Activated naive CD8-positive, alpha-beta T cell treated with anti-CD3 and anti-CD28 coated beads, Interleukin-2, amount 50 U/mL, for 24 hours (primary cell): Measurements from ENCODE around the gene OR5K1.

ENCODE experiments used
- ATAC-seq: fragments of 150-1000 bp; cut with Tn5 transposase; one replicate; pipeline ENCODE4 v1.10.0; 2021
- DNase-seq: peaks from one replicate; pipeline ENCODE4 v3.0.0; 2021
- H3K27ac Mint-ChIP-seq: one replicate; pipeline ENCODE4 v1.8.0; 2021; ENCODE audit warnings: mild to moderate bottlenecking, mixed read lengths
- H3K27me3 Mint-ChIP-seq: one replicate; pipeline ENCODE4 v1.8.0; 2021; ENCODE audit warnings: mixed read lengths
- H3K36me3 Mint-ChIP-seq: one replicate; pipeline ENCODE4 v1.8.0; 2021; ENCODE audit warnings: low read depth, mixed read lengths
- H3K4me1 Mint-ChIP-seq: one replicate; pipeline ENCODE4 v1.8.0; 2021; ENCODE audit warnings: mixed read lengths
- H3K4me3 Mint-ChIP-seq: one replicate; pipeline ENCODE4 v1.8.0; 2021; ENCODE audit warnings: mild to moderate bottlenecking, moderate library complexity, mixed read lengths
- H3K9me3 Mint-ChIP-seq: one replicate; pipeline ENCODE4 v1.8.0; 2021; ENCODE audit warnings: mixed read lengths

OR5K1 gene

DNA sequence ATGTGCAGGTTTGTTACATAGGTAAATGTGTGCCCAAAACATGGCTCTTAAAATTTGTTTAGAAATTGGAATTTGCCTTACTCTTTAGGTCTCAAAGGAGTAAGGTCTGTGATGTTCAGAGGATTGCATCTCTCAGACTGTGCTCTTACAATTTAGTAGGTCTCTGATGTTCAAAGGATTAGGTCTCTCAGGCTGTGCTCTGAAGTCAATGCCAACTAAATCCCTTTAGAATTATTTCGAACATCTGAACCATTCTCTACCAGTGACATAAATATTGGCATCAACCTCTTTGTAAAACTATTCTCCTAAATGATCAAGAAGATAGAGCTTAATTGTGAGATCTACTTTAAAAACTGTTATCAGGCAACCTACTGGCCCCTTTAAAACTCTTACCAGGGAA is at the start of gene OR5K1:
Gene OR5K1 (plus strand): TSS at position 301 of the 400 bp plus-strand sequence. CDS start 6,376 bp downstream, outside the sequence.
- ATAC-seq (no peak), DNase-seq (no peak)
- Mint-ChIP-seq H3K4me1 (no peaks in the 10 kb centered on the region), H3K4me3 (no peak within 1 kb of the TSS), H3K27me3 (peaks cover 4% of the 10 kb centered on the region), H3K27ac (no peak within 1 kb of the TSS), H3K36me3 (no peaks in the 10 kb centered on the region), H3K9me3 (peaks cover 6% of the 10 kb centered on the region)

- no peaks in the 10 kb centered on the region for H3K4me1 Mint-ChIP-seq
- H3K36me3 Mint-ChIP-seq: peaks cover 4% of the 10 kb centered on the region
- H3K27ac Mint-ChIP-seq: no peak overlapping the region
- DNase-seq (no peak), ATAC-seq (no peak)
- H3K27me3 Mint-ChIP-seq: no peaks in the 10 kb centered on the region
- H3K9me3 Mint-ChIP-seq: peaks cover 24% of the 10 kb centered on the region
- no peak overlapping the region for H3K4me3 Mint-ChIP-seq
Observed at GRCh38 chr3:98432575-98432974, 30.4 kb upstream of the OR5K1 start.

GRCh38 chr3:98433764-98434163 is 29.2 kb upstream of the OR5K1 start:
- Mint-ChIP-seq H3K4me1 (no peaks in the 10 kb centered on the region), H3K27me3 (no peaks in the 10 kb centered on the region), H3K4me3 (no peak overlapping the region), H3K9me3 (peaks cover 22% of the 10 kb centered on the region), H3K27ac (no peak overlapping the region), H3K36me3 (peaks cover 4% of the 10 kb centered on the region)
- no peak for ATAC-seq
- no peak for DNase-seq

DNA sequence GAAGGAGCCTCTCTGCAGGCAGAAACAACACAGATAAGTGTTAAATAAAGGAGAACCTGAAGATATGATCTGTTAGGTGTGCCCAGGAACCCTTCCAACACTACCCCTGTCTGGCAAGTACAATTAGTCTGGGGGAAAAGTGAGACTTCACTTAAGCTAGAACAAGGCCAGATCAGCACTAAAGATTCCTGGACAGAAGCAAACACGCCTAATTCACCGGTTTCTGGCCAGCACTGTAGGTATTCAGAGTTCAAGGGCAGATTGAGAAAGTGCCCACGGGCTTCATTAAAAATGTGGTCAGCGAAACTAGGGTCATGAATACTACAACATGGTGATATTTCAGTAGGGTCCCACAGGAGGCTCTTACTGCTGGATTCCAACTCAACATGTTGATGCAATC is 28.6 kb upstream of the OR5K1 start:
- Mint-ChIP-seq H3K4me1 (no peaks in the 10 kb centered on the region), H3K27ac (no peak overlapping the region), H3K36me3 (peaks cover 4% of the 10 kb centered on the region), H3K9me3 (peaks cover 16% of the 10 kb centered on the region), H3K4me3 (no peak overlapping the region), H3K27me3 (no peaks in the 10 kb centered on the region)
- DNase-seq: no peak
- no peak for ATAC-seq

DNA sequence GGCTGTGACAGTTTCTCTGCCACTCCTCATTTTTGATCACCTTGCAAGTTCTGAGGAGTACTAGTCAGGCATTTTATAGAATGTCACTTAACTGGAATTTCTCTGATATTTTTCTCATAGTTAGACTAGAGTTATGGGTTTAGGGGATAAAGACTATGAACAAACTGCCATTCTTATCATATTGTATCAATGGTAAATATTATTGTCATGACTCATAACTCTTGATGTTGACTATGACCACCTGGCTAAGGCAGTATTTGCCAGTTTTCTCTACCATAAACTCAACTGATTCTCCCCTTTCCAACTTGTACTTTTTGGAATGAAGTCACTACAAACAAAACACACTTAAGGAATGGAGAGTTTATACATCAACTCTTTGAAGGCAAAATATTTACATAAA is 22.7 kb upstream of the OR5K1 start:
- Mint-ChIP-seq H3K4me1 (no peaks in the 10 kb centered on the region), H3K27ac (no peak overlapping the region), H3K36me3 (no peaks in the 10 kb centered on the region), H3K4me3 (no peak overlapping the region), H3K9me3 (no peaks in the 10 kb centered on the region), H3K27me3 (peaks cover 3% of the 10 kb centered on the region)
- DNase-seq: no peak
- no peak for ATAC-seq

GRCh38 chr3:98445949-98446406 is 17.0 kb upstream of the OR5K1 start:
- Mint-ChIP-seq H3K9me3 (peaks cover 3% of the 10 kb centered on the region), H3K4me3 (no peak overlapping the region), H3K27ac (no peak overlapping the region), H3K4me1 (peaks cover 2% of the 10 kb centered on the region), H3K27me3 (peaks cover 7% of the 10 kb centered on the region), H3K36me3 (no peaks in the 10 kb centered on the region)
- no peak for DNase-seq
- ATAC-seq: no peak

GRCh38 chr3:98449606-98450193 is 13.3 kb upstream of the OR5K1 start:
- no peak overlapping the region for H3K4me3 Mint-ChIP-seq
- H3K9me3 Mint-ChIP-seq: peaks cover 3% of the 10 kb centered on the region
- ATAC-seq (no peak), DNase-seq (no peak)
- H3K36me3 Mint-ChIP-seq: no peaks in the 10 kb centered on the region
- no peak overlapping the region for H3K27ac Mint-ChIP-seq
- peaks cover 3% of the 10 kb centered on the region for H3K27me3 Mint-ChIP-seq
- H3K4me1 Mint-ChIP-seq: peaks cover 2% of the 10 kb centered on the region

DNA sequence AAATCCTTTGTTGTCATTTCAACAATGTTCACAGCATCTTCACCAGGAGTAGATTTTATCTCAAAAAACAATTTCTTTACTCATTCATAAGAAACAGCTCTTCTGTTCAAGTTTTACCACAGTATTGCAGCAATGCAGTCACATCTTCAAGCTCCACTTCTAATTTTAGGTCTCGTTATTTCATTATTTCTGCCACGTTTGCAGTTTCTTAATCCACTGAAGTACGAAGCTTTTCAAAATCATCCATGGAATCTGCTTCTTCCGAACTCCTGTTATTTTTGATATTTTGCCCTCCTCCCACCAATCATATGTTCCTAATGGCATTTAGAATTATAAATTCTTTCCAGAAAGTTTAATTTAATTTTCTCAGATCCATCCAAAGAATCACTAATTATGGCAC is 12.6 kb upstream of the OR5K1 start:
- peaks cover 4% of the 10 kb centered on the region for H3K4me1 Mint-ChIP-seq
- no peak overlapping the region for H3K4me3 Mint-ChIP-seq

GRCh38 chr3:98453827-98454226 is 9.2 kb upstream of the OR5K1 start:
- no peak overlapping the region for H3K4me3 Mint-ChIP-seq
- H3K36me3 Mint-ChIP-seq: no peaks in the 10 kb centered on the region
- H3K9me3 Mint-ChIP-seq: peaks cover 5% of the 10 kb centered on the region
- no peak for ATAC-seq
- peaks cover 4% of the 10 kb centered on the region for H3K4me1 Mint-ChIP-seq
- no peaks in the 10 kb centered on the region for H3K27me3 Mint-ChIP-seq
- no peak overlapping the region for H3K27ac Mint-ChIP-seq
- DNase-seq: no peak

More for the DNA sequence above, 12.6 kb upstream of the OR5K1 start:
- DNase-seq (no peak), ATAC-seq (no peak)
- Mint-ChIP-seq H3K36me3 (no peaks in the 10 kb centered on the region), H3K9me3 (peaks cover 3% of the 10 kb centered on the region), H3K27me3 (peaks cover 3% of the 10 kb centered on the region), H3K27ac (no peak overlapping the region)

GRCh38 chr3:98454929-98455328 is 8.1 kb upstream of the OR5K1 start:
- DNase-seq: no peak
- Mint-ChIP-seq H3K9me3 (peaks cover 6% of the 10 kb centered on the region), H3K27ac (no peak overlapping the region), H3K36me3 (no peaks in the 10 kb centered on the region), H3K4me1 (peaks cover 2% of the 10 kb centered on the region), H3K27me3 (peaks cover 2% of the 10 kb centered on the region), H3K4me3 (no peak overlapping the region)
- ATAC-seq: no peak

GRCh38 chr3:98457543-98457942 is 5.5 kb upstream of the OR5K1 start:
- Mint-ChIP-seq H3K9me3 (peaks cover 6% of the 10 kb centered on the region), H3K4me1 (peaks cover 2% of the 10 kb centered on the region), H3K4me3 (no peak overlapping the region), H3K27ac (no peak overlapping the region), H3K27me3 (peaks cover 4% of the 10 kb centered on the region), H3K36me3 (no peaks in the 10 kb centered on the region)
- DNase-seq (no peak), ATAC-seq (no peak)

DNA sequence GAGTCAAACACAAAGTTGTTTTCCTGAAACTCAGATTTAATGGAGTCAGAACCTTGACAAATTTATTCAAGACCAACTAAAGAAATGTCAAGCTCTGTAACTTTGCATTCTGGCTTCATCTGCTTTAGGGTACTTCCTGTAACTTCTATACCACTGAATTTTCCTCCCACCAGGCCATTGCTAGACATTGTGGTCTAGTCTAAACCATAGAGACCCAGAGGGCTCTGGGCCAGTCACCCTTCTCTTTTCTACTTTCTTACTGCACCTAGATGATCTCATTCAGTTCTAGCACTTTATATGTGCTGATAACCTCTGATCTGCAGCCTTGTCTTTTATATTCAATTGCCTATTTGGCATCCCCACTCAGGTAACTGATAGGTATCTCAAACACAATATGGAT is 2.8 kb upstream of the OR5K1 start:
- H3K9me3 Mint-ChIP-seq: peaks cover 6% of the 10 kb centered on the region
- H3K4me1 Mint-ChIP-seq: no peaks in the 10 kb centered on the region
- H3K27me3 Mint-ChIP-seq: peaks cover 4% of the 10 kb centered on the region
- DNase-seq (no peak), ATAC-seq (peak; percentile 49)
- no peak overlapping the region for H3K27ac Mint-ChIP-seq
- H3K4me3 Mint-ChIP-seq: no peak overlapping the region
- H3K36me3 Mint-ChIP-seq: no peaks in the 10 kb centered on the region

- ATAC-seq: no peak
Observed at GRCh38 chr3:98482717-98483482, 19.9 kb downstream of the OR5K1 start.

DNA sequence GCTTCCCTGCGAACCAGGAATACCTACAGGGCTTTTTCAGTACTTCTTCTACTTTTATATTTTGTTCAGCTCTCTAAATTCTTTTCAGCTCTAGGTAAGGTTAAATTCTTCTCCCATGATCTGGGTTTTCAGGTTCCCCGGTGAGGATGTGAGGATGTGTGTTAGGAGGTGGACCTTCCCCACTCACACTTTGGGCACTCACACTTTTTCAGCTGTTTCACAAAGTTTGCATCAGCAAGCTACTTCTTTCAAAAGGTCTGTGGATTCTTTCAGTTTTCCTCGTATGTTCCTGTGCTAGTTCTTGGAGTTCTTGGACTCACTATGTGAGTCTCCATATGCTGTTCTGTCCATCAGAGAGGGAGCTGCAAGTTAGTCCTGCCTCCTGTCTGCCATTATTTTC is 20.6 kb downstream of the OR5K1 start:
- Mint-ChIP-seq H3K4me3 (no peak overlapping the region), H3K9me3 (peaks cover 57% of the 10 kb centered on the region), H3K27ac (no peak overlapping the region), H3K4me1 (no peaks in the 10 kb centered on the region), H3K36me3 (peaks cover 10% of the 10 kb centered on the region), H3K27me3 (peaks cover 2% of the 10 kb centered on the region)
- DNase-seq (no peak), ATAC-seq (no peak)

More at GRCh38 chr3:98482717-98483482, 19.9 kb downstream of the OR5K1 start:
- H3K9me3 Mint-ChIP-seq: peaks cover 52% of the 10 kb centered on the region
- no peak for DNase-seq
- no peak overlapping the region for H3K4me3 Mint-ChIP-seq
- peaks cover 10% of the 10 kb centered on the region for H3K36me3 Mint-ChIP-seq
- H3K4me1 Mint-ChIP-seq: no peaks in the 10 kb centered on the region
- peaks cover 2% of the 10 kb centered on the region for H3K27me3 Mint-ChIP-seq
- no peak overlapping the region for H3K27ac Mint-ChIP-seq

- Mint-ChIP-seq H3K9me3 (no peaks in the 10 kb centered on the region), H3K4me3 (no peak within 1 kb of the TSS), H3K4me1 (no peaks in the 10 kb centered on the region), H3K27ac (no peak within 1 kb of the TSS), H3K36me3 (peaks cover 1% of the 10 kb centered on the region), H3K27me3 (no peaks in the 10 kb centered on the region)
- ATAC-seq (no peak), DNase-seq (no peak)
Observed at GRCh38 chr3:98497381-98497780, 34.4 kb downstream of the OR5K1 start, which contains the start of gene OR5K2. Gene OR5K2, plus strand, starts transcription at chr3:98497681. Its CDS starts 0 bp downstream, at chr3:98497681.
